HG03025 (cell line): Measurements from ENCODE around the gene UGP2.

Experiments used
- ATAC-seq: cut with Tn5 transposase; IDR thresholded peaks from one replicate; pipeline ENCODE4 v1.9.1; 2021; ENCODE audit warnings: mild to moderate bottlenecking, moderate library complexity; ENCODE audit not compliant: unreplicated experiment, low FRiP score

Gene UGP2

DNA sequence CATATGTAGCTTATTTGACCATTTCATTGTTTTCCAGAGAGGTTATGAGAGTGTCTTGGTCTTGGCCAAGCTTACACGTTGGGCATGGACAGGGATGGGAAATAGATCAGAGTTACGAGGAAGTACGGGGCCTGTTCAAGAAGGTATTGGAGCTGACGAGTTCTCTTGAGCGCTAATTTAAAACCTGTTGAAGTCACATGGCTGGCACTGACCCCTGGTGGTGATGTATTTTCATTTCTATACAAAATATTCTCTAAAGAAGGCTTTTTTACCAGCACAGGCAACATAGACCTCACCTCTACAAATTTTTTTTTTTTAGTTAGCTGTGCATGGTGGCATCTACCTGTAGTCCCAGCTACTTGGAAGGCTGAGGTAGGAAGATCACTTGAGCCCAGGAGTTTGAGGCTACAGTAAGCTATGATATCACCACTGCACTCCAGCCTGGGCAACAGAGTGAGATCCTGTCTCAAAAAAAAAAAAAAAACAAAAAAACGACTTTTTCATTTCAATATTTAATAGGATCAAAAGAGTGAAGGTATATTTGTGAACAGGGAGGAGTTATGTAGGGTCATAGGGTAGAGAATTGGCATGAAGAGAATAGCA lies 19.6 kb downstream of the UGP2 start:
- ATAC-seq: peak; percentile 45

DNA sequence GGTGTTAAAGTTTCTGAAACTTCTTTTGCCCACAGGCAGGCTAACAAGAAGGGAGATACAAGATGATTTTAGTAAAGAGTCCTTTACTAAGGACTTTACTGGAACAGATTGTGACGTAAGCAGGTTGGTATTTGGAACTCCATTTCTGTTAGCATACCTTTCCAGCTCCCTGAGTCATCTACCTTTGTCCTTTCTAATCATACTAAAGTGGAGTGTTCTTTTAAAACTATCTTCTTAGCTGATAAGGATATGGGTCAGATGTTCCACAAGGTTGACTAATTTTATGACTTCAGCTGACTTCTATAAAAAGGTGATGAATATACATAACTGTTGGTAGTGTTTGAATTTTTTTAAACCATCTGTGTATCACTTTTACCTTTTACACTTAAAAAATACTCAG lies 21.1 kb downstream of the UGP2 start:
- no peak for ATAC-seq

DNA sequence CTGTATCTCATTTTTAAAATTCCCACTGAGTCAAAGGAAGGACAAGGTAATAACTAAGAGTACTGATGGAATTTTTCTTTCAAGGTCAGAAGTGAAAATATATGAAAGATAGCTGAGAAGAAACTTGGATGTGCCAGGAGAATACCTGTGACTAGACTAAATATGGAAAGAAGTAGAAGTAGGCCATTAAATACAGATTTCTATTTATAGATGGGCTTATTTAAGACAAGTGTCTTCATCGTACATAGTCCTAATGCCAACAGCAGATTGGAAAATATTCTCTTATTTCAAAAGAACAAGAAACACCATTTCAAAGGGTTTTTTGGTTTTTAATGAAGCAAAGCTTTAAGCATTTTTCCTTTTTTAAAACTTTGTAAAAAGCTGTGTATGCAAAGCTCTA lies 22.0 kb downstream of the UGP2 start:
- no peak for ATAC-seq

DNA sequence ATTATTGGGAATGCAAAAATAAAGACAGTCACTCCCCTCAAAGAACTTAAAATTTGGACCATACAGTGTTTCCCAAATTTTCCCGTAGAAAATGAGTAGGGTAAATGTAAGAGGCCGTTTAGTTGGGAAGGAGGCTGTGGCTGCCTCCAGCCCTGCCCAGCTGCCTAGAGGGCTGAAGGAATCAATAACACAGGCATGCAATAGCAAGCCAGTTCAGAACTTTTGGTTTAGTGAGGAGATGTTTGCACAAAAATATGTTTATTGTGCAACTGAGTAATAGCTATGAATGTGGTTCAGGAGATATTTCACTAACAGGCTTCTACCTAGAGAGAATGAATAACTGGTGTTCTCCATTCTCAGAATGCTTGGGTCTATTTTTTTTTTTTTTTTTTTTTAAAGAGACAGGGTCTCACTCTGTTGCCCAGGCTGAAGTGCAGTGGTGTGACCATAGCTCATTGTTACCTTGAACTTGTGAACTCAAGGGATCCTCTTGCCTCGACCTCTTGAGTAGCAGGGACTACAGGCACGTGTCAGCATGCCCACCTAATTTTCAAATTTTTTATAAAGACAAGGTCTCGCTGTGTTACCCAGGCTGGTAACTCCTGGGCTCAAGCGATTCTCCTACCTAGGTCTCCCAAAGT lies 23.6 kb downstream of the UGP2 start:
- ATAC-seq: no peak

DNA sequence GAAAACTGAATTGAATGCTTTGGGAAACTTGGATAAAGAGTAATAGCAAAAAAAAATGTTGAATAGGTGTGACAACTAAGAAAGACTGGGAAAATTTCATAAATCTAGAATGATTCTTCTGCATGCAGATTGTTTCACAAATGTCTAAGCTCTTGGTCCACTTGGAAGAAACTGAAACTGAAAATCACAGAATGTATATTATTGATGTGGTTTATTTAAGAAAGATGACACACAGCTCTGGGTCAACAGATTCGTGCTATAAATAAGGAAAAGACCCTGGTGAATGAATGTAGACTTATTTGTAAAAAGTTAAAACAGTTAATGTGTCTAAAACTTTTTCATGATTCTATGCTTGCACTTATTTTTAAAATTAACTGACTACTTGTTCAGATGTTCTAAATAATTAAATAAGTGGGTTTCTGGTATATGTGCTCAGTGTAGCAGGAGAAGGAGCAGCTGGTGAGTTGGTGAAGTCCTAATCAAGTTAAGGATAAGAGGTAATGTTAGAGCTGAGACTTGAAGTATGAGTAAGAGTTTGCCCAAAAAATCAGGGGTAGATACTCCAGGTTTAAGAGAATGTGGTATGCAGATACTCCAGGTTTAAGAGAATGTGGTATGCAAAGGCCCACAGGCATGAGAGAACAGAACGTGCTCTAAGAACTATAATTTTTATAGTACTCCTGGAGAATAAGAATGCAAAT lies 24.5 kb downstream of the UGP2 start:
- ATAC-seq: no peak

DNA sequence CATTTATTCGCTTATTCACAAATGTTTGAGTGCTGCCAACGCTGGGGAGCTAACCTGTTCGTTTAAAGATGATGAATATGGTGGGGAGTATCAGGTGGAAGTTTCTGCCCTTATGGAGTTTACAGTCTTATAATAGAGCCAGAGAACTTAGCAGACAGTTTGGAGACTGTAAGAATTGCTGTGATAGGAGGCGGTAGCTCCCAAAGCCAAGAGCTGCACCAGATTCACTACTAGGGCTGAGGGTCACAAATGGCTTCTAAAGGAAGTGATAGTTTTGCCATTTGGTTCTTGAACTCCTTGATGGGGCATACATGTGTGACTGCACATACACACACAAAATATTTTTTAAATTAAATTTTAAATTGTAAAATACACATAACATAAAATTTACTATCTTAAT lies 29.0 kb downstream of the UGP2 start:
- ATAC-seq: no peak

DNA sequence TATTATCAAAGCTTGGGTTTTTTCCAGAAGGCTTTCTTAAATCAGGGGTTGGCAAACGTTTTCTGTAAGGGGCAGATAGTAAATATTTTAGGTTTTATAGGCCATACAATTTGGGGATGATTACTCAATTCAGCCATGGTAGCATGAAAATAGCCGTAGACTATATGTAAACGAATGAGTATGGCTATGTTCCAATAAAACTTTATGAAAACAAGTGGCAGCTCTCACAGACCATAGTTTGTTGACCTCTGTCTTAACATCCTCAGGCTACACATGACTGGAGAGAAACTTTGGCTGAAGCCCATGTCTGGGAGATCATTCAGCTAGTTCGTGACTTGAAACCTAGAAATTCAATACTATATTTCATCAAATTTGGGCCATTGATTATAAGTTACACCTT lies 30.2 kb downstream of the UGP2 start:
- no peak for ATAC-seq

DNA sequence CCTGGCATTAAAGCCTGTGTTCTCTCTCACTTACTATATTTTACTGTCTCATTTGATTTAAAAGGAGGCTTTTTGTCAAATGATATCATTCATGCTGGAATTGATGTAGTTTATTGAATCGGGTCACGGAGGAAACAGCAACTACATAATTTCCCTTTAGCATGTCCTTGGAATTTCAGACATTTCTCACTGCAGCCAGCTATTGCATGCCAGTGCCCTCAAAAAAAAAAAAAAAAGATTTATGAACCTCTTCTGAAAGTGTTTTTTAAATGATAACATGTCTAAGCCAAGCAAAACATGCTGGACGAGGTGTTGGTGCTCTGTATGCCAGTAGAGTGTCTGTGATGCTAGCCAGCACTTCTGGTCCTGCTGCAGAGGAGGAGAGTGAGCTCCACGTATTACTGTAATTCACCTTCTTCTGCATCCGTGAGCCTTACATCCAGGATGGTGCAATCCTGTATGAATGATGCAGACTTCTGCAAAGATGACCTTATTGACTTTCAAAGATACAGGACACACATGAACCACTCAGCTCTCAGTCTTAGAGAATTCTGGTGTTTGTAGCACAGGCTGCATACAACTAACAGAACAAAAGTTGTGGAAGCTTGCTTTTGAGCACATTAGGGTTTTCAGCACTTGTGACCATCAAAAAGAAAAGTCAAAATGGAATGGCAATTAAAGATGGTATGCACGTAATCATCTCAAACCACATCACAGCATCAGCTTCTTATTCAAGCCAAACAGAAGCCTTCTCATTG lies 31.1 kb downstream of the UGP2 start:
- no peak for ATAC-seq

DNA sequence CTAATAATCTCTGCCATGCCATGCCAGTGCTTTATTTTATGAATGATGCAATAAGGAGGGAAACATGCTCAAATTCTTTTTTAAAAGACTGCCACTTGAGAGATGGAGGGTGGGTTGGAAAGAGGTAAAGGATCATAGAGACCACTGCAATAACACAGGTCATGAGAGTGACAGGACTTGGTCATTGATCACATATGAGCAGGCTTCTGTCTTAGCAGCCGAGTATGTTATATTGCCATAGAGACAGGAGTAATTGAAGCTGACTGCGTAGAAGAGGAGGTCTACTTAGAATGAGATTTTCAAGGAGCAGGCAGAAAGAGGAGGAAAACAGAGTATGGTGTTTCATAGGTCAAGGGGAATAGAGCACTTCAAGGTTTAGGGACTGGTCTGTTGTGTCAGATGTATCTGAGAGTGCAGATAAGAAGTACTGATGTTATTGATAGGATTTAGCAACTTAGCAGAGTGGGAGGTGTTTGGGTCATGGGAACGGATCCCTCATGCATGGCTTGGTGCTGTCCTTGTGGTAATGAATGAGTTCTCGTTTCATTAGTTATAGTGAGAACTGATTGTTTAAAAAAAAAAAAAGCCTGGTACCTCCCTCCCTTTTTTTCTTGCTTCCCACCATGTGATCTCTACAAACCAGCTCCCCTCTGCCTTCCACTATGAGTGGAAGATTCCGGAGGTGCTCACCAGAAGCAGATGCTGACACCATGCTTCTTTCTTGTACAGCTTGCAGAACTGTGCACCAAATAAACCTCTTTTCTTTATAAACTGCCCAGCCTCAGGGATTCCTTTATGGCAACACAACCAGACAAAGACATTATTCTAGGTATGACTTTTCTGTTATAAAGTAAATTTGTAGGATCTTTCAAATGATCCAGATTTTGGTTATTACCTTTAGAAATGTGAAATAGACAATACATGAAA lies 32.8 kb downstream of the UGP2 start:
- no peak for ATAC-seq

DNA sequence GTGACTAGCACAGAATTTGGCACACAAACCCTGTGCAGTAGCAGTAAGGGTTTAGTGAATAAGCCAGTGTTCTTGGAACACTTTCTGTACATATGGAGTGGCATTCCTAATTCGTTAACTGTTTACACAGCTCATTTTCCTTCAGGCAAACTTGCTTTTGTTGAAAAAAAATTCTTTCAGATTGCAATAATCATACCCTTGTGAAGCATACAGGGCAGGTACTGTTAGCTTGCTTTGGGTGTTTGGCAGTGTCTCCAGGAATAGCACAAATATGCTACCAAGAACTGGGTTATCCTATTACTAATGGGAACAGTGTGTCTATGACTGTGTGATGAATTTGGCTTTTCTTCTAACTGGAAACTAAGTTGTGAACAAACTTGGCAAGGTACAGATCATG lies 33.4 kb downstream of the UGP2 start:
- ATAC-seq: no peak

DNA sequence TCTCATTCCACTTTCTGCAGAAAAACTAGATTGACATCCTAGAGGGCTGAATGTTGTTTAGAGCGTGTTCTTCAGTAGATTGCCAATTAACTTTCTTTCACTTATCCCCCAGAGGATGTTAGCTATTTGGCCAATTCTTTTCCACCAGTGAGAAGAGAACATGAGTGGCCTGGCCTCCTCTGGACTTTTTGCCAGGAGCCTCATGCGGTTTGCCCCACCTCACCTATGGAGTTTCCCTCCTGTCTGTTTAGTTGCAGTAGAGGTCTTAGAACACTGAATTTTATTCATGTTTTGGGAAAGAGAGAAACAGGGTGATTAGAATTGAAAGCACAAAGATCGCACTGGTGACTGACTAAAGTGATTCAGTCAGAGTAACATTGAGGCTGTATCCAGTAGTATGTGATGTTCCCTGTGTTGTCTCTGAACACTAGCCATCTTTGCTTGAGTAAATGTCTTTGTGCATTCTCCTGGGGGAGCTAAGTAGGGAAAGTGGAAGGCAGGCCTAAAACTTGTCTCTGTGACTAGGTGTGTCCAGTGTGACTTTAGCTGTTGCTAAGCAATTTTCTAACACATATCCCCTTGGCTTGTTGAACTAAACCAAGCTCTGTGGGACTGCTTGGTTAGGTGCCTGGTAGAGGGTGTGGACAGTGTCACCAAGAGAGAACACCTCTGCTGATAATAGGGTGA lies 34.0 kb downstream of the UGP2 start:
- ATAC-seq: no peak

DNA sequence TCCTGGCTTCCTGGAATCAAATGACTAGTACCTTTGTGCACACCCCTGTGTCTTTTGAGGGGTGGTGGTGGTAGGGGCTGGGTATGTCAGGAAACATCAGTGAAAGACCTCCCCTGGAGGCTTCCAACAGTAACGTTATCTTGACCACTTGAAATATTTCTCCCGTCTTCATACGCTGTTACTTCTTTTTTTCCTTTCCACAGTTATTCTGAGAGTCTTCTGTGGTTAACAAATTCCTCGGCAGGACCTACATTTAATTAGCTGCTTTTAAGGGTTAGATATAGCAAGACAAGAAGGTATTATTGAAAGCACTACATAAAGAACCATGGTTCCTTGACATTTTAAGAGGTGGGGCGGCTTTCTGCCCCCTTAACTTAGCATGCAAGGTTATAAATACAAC lies 34.6 kb downstream of the UGP2 start:
- ATAC-seq: no peak

DNA sequence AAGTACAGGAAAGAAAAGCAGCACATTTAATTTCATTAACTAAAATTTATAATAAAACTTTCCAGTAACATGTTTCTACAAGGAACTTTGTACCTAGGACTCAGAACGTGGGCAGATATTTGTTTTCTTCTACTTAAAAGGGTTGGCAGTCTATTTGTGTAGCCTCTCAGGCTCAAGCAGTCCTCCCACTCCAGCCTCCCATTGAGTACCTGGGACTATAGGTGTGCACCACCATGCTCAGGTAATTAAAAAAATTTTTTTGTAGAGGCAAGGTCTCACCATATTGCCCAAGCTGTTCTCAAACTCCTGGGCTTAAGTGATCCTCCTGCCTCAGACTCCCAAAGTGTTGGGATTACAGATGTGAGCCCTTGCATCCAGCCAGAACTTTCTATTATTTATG lies 36.8 kb downstream of the UGP2 start:
- no peak for ATAC-seq

DNA sequence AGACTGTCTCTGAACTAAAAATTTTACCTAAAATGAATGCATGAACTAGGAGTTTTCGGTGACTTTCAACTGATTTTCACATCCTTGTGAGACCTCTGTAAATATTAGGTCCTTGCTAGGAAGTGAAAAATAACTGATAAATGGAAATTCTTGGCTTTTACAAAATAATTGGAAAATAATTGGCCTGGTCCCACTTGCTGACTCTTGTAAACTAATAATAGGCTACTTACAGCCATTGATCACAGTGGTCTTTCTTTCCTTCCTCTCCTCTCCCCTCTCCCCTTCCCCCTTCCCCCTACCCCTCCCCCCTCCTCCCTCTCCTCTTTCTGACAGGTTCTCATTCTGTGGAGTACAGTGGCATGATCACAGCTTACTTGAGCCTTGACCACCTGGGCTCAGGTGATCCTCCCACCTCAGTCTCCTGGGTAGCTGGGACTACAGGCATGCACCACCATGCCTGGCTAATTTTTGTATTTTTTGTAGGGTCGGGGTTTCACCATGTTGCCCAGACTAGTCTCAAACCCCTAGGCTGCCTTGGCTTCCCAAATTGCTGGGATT lies 38.3 kb downstream of the UGP2 start:
- ATAC-seq: no peak

DNA sequence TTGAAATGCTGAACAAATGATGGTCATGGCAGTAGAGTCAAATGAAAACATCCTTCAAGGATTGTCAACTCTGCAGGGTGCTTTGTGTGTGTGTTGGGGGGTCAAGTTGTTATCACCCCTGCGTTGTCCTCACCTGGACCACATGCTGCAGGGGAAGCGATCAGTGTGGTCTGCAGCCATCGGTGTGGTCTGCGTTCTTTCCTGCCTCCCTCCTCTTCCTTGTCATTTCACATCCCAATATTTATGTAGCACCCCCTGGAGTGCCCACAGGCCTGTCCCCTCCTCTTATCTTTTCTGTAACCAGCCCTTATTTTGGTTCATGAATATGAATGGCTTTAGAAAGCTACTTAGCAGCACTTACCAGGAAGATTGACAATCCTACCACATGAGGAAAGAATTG lies 38.9 kb downstream of the UGP2 start:
- ATAC-seq: no peak

DNA sequence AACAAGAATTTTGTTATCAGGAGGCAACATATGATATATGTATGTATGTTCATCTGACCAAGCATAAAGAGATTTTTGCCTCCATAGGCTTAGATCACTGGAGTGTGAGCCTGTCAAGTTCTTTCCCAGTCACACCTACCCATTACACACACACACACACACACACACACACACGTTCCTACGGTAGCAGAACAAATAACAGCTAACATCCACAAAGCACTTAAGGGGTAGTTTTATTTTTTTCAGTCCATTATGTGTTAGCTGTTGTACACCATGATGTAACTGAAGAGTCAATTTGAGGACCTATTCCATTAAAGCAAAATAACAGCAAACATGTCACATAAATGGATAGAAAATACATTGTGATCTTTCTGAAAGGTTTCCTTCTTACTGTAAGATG lies 39.5 kb downstream of the UGP2 start:
- no peak for ATAC-seq

DNA sequence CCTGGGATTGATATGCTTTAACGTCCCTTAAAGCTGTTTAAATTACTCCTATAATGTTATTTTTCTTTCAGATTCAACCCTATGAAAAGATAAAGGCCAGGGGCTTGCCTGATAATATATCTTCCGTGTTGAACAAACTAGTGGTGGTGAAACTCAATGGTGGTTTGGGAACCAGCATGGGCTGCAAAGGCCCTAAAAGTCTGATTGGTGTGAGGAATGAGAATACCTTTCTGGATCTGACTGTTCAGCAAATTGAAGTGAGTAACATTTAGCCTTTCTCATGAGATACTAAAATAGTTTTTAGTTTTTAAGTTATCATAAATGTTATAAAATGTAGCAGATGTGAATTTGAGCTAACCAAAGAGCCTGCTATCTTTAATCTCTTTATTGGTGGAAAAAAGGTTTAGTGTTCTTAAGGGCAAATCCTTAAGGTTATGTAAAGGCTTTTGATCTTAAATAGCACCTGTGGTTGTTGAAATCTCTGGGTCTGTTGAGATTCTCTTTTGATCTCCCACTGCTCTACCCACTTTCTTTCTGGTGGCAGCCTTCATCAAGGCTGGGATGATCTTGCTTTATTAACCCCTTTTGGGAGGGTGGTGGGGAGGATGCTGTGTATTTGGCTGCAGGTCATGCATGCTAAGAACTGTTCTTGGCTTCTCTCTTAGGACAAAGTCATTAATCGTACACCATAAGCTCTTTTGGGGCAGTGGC lies 40.9 kb downstream of the UGP2 start:
- ATAC-seq: no peak

DNA sequence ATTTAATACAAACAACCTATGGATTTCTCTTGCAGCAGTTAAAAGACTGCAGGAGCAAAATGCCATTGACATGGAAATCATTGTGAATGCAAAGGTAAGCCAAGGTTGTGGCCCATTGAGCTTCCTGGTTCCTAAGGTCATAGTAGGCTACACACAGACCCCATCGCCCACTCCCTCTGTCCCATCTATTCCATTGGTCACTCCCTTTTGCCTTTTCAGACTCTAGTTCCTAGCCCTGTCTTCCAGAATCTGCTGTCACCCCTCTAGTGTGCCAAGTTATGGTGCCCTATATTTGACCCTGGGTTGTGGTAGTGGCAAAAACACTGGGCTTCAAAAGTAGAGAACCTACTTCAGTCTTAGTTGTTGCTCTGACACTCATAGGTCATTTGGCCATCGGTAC lies 44.7 kb downstream of the UGP2 start:
- no peak for ATAC-seq

DNA sequence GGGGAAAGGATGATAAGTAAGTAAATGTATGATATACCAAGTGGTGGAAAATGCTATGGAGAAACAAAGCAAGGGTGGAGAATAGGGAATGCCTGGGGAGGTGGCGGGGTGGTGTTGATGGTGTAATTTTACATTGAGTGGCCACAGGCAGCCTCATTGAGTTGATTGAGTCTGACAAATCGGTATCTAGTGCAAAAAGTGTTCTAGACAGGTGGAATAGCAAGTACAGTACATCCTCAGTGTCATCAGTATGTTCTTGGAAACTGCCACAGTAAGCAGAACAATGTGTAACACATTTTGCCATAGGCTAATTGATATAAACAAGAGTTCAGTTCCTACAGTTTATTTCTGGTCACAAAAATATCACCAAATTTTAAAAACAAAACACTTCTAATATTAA lies 46.4 kb downstream of the UGP2 start:
- ATAC-seq: no peak
